Measurements from ENCODE around the gene ARHGEF26.
A peak's percentile ranks its signal among the peaks of the same experiment; 100 is the strongest.
"Not testable (repeated sequence)": the region's sequence is repeated elsewhere in the genome, so short reads cannot be mapped to it uniquely, and the experiment has no call there.

The ARHGEF26 gene

DNA sequence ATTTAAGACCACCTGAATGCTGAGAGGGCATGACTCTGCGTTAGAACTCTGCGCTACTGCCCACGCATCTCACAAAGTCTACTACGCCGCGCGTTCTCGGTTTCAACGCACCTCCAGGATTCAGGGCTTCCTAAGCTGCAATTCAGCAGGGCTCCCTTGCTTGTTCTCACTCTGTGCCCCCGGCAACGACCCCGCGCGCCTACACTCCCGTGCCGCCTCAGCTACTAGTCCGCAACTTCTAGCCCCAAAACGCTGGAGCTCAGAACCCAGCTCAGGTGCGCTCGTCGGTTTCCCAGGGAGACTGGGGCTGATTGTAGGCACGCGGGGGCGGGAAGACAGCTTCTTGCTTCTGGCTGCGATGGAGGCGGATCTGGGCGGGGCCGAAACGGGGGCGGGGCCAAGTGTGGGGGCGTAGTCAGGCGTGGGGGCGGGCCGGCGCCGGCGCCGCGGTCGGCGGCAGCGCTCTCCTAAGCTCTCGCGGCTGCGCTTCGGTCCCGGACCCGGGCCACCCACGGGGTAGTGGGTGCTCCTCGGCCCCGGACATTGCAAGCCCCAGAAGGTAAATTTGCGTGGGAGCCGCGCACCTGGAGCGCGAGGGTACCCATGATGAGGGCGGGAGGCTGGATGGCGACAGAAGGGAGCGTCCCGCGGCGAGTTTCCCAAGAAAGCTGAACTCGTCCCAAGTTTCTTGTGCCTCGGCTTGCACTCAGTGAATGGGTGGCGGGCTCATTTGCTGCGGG is at the start of gene ARHGEF26:
TSS of gene ARHGEF26 (plus strand) at position 430 of the 740 bp plus-strand sequence. CDS start 603 bp downstream, outside the sequence.
- peak; percentile 62 for DNase-seq

- no peak for DNase-seq
Observed at GRCh38 chr3:154074966-154075365, 46.2 kb upstream of the ARHGEF26 start.

DNA sequence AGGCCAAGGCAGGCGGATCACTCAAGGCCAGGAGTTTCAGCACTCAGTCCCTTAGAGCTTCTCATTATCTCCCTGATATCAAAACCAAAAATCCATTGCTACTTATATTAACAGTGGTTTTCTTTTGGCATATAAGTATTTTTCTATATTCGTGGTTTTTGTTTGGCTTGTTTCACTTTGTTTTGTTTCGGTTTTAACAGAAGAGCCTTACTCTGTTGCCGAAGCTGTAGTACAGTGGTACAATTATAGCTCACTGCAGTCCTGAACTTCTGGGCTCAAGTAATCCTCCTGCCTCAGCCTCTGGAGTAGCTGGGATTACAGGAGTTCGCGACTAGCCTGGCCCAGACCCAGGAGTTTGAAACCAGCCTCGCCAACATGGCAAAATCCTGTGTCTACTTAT is 42.5 kb upstream of the ARHGEF26 start:
- no peak for DNase-seq

DNA sequence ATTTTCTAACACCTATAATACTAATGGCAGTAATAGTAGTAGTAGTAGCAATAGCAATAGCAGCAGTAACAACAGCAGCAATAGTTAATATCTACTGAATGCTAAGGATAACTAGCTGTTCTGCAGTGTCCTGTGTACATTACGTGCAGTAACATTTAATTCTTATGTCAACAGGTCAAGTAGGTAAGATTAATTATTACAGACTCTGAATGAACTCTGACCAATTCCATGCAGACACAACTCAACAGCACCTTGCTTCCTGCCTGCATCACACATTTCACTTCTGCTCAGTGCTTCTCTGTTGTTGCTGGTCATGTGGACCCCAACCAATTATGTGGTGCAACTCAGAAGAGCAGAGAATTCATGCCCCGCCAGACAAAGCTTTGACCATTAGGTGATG is 39.9 kb upstream of the ARHGEF26 start:
- no peak for DNase-seq

DNA sequence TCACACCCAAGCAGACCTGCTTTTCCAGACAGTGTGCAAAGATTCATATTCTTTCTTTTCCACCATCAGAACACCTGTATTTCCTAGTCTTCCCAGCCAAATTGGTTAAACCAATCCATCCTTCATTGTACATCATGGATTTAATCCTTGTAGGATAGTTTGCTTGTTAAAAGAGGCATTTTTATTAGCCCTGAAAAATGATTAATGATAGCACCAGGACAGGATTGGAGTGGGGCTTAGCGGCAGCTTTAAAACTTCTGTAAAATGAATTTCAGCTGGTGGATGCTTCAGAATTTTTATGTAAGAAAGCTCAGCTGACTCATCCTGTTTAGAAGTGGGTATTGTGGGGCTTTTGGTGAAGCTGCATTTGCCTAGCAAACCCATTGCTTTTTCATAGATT is 36.1 kb upstream of the ARHGEF26 start:
- no peak for DNase-seq

DNA sequence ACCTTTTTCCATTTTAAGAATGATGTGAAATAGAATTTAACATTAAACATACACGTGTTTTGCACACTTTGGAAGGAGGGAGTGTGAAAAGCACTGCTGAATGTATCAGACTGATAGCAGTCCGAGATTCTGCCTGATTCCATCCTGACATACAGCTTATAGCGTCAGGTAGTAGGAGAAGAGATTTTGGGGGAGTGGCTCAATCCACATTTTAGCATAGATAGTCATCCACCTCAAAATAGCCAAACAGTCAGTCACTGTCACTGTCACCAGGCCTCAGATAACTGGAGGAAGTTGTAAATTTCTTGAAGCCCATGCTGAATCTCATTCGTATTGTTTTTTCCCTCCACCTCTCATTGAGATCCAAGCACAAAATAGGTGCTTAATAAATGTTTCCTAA is 35.4 kb upstream of the ARHGEF26 start:
- DNase-seq = no peak

- no peak for DNase-seq
Observed at GRCh38 chr3:154086286-154086685, 34.9 kb upstream of the ARHGEF26 start.

DNA sequence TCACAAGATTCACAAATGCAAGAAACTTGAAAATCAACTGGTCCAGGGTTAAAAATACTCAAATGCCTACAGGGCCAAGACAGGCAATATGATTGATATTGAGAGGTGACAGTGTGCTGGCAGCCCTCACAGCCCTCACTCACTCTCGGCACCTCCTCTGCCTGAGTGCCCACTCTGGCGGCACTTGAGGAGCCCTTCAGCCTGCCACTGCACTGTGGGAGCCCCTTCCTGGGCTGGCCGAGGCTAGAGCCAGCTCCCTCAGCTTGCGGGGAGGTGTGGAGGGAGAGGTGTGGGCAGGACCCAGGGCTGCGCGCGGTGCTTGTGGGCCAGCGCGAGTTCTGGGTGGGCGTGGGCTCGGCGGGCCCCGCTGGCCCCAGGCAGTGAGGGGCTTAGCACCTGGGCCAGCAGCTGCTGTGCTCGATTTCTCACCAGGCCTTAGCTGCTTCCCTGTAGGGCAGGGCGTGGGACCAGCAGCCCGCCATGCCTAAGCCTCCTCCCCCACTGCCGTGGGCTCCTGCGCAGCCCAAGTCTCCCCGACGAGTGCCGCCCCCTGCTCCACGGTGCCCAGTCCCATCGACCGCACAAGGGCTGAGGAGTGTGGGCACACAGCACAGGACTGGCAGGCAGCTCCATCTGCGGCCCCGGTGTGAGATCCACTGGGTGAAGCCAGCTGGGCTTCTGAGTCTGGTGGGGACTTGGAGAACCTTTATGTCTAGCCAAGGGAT is 33.3 kb upstream of the ARHGEF26 start:
- not testable (repeated sequence) for DNase-seq

DNA sequence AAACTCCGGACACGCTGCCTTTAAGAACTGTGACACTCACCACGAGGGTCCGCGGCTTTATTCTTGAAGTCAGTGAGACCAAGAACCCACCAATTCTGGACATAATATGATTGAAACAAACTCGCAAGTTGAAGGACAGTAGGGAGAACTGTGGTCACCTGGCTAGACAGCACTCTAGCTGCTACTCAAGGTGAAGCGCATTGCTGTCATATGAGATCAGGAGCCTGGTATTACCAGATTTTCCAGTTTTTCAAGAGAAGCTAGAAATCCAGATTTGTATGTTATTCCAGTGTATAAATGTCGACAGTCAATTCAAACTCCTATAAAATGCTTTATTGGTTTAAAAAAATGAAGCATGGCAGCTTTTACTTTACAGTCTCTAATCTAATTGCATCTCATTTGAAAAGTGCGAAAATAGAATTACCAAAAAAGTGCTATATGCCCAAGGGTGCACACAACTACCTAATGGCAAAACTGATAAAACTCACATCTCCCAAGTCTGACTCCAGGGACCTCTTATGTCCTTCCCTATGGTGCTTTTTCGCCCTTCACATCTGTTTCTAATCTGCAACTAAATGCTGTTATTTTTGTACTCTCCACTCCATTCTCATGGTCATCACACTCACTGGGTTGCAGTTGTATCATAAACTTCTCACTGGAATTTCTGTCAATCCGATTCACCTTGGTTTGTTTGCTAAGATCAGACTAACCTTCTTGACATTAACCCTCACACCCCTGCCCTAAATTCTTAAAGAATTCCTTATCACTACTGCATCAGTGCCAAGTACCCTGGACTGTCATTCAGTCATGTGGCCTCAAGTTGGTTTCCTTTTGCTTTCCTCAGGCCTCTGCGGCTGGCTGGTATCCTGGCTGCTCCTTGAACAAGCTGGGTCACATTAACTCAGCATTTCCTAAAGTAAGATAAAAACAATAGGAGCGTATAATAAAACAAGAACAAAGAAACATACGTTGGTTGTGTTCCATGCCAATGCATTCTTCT is 31.5 kb upstream of the ARHGEF26 start:
- DNase-seq = no peak

- no peak for DNase-seq
Observed at GRCh38 chr3:154094051-154094450, 27.1 kb upstream of the ARHGEF26 start.

DNA sequence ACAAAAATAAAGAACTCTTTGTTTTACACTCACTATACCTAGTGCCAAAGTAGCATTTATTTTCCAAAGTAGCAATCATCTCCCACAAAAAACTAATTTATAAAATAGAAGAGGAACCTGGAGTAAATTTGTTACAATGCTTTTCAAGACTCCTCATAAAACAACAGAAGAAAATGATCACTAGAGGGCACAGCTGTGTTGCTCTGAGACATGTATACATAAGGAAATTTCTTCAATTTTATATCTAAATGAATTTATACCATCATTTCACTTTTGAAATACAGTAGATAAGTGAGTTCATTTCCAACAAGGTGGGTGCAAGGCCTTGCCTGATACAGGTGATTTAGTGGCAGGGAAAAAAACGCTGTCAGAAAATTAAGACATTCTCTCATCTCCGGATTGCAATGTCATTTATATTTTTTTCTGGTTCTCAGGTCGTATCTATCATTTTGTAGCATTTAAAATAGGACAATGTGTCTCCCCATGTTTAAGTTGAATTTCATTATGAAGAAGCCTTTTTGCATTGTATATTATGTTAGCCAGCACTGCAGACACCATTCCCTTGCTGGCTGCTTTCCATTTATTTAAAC is 25.3 kb upstream of the ARHGEF26 start:
- no peak for DNase-seq

DNA sequence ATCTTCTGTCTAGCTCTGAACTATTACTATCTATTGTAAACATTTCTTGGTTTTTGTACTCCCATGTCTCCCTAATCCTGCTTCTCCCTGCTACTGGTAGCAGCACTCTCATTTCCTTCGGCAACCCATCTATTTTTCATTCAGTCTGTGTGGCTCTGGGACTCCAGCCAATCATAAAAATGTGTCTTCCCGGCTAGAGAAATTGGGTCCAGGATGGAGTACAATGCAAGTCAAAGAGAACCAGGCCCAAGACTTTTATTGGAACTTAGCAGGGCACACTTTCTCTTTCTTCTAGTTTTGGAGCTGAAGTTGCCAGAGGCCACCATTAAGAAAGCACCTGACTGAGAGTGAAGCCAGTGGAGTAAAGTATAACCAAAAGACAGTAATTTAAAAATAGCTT is 22.8 kb upstream of the ARHGEF26 start:
- DNase-seq = no peak

- DNase-seq = no peak
Observed at GRCh38 chr3:154100556-154100955, 20.6 kb upstream of the ARHGEF26 start.

DNA sequence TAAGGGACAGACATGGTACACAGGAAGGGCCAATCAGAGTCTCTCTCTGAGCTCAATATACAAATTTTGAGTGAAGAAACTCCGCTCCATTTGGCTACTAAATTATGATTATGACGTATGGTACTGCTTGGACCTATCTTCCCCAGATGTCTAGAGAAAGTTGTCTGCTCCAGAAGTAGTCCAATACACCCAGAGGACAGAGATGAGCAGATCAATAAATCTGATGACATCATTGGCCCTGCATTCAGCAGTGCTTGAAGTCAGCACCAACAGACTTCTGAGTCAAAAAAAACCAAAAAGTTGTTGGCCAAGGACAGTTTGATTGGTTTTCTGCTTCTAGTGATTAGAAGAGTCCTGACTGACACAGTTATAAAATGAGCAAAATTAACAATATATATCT is 19.9 kb upstream of the ARHGEF26 start:
- DNase-seq = no peak

GRCh38 chr3:154102225-154102624 is 19.0 kb upstream of the ARHGEF26 start:
- no peak for DNase-seq

DNA sequence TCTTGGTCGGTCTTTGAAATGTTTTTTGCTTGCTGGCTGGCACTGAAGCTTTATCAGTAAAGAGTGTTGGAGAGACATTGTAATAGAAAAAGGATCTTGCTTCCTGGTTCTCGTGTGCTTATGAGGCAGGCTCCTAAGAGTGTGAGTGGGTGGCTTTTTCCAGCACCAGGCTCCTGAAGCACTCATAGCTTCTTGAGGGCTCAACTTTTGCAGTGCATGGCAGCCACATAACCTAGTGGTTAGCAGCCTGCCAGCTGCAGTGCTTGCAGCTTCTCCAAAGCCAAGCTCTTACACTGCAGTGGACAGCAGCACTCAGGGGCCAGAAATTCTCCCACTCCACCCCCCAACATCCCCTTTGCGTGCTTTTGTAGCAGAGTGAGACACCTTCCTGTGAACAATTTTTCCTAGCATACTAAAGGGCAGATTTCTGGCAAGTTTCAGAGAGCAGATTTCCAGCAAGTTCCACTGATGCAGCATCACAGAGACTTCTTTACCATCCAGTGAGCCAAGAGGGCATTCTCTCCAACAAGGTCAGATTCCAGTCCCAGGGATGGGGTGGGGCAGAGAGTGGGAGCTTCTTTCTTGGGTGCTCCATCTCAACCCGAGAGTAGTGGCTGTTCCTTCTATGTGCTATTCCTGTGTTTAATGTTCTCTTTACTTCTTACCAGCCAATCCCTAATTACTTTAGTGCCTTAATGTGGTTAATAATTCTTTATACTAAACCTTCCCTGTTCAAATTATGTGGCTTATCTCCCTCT is 15.8 kb upstream of the ARHGEF26 start:
- no peak for DNase-seq

DNA sequence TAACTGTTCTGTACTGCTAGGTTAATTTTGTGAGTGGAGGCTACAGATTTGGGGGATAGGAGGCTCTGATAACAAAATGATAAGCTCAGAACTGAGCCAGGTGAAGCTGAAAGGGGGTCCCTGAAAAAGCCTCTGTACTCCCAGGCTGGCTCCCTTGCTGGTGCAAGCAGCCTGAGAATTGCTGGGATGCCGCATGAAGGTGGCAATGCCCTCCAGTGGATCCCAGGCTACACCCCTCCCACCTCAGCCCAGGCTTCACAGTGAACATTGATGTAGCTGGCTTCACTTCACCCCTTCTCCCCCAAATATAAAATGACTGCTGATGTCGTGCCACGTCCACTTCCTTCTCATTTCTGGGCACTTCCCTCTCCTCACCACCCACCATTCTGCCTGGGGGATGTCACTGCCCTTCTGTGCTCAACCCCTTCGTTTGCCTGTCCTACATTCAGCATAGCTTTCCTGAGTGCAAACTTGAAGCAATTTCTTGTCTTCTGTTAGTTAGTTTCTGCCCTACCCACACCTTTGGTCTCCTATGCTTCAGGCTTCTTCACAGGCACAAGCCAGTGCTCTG is 9.7 kb upstream of the ARHGEF26 start:
- DNase-seq = no peak

- DNase-seq = no peak
Observed at GRCh38 chr3:154112146-154112852, 8.9 kb upstream of the ARHGEF26 start.

DNA sequence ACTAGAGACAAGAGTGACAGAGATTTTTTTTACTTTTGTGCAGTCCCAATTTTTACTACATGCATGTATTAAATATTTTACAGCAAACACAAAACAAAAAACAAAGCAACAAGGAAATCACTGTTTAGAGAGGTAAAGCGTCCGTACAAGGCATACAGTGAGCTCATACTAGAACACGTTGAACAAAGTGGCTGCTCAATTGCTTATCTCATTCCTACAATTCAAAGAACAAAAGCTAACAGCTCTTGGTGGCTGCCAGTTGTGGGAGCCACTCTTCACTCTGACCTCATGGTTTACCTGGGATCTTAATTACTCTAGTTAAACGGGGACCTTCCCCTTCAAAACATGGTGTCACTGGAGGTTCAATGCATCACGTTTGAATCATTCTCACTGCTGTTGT is 7.6 kb upstream of the ARHGEF26 start:
- DNase-seq = no peak

- DNase-seq = no peak
Observed at GRCh38 chr3:154115332-154115731, 5.9 kb upstream of the ARHGEF26 start.

DNA sequence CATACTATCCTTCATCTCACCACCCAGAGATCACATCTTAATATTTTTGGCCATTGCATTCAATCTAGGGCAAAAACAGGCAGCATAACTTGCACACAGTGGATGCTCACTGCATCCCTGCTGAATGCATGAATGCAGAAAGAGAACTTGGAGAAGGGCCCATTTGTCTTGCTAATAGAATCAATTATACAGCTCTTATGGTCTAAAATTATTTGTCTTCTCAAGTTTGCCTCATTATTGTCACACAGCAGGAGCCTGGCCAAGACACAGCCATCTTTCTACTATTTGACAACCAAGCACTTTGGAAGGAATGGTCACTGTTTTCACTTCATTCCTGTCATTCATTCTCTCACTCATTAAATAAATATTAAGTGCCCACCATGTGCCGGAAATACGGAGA is 1.2 kb upstream of the ARHGEF26 start:
- no peak for DNase-seq
